ENCODE measurements around the gene TMEM44.
"Not testable (repeated sequence)": the region's sequence is repeated elsewhere in the genome, so short reads cannot be mapped to it uniquely, and the experiment has no call there.

Gene TMEM44

DNA sequence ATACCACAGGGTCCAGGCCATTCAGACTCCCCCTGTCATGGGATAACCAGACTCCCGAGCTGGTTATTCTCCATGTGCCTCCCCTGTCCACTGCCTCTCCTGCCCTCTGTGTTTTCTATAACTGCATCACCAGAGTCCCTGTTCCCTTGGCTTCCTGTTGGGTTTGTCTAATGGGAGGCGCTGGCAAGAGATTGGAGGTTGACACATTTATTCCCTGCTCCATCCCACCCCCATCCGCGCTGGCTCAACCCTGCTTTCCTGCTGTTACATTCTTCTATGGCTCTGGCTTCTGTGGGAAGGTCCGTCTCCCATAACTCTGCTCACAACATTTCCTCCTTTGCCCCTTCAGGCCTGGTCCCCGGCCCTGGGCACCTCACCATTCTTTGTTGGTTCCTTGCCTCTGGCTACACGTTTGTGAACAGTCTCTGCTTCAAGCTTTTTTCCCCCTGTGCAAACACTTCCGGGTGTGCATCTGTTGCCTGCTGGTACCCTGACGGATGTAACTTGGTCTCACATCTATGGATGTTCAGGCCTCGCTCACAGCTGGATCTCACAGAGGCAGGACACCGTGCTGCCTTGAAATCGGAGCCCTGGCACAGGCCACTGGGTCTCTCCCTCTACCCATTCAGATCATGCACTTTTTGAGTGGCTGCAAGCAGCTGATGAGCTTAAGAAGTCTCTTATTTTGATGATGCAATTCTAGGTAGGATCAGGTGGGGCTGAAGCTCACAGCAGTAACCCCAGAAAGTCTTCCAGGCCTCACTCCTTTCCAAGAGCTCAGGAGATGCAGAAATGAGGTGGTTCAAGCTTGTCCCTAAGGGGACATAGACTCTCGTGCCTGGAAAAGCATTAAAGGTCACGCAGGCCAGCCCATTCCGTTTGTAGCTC lies 77.8 kb downstream of the TMEM44 start:
- no peak for DNase-seq (ENCODE audit: low read depth)

DNA sequence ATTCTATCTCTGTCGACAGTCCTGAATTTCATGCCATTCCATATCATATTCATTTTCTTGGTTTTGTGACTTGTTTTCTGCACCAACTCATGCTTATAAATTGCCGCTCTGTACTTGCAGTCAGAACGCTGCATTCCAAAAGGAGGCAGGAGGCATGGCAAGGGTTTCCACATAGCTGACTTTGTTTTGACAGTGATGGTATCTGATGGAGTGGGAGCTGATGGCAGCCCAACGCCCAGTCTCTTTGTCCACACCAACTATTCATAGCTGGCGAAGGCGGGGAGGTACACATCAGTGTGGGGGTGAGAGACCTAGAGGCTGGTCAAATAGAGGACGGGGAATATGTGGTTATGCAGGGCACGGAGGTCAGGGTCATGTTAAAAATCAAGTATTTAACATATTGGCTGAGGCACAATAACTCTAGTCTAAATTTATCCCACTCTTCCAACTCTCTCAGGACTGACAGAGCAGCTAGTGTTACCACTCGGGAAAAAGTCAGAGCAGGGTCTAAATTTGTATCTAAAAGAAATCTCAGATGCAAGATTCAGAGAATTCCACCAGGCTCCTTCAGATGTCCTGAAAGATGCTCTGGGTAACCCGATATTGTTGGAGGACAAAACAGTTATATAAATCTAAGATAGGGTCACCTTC lies 78.6 kb downstream of the TMEM44 start:
- DNase-seq (ENCODE audit: low read depth), result no peak

DNA sequence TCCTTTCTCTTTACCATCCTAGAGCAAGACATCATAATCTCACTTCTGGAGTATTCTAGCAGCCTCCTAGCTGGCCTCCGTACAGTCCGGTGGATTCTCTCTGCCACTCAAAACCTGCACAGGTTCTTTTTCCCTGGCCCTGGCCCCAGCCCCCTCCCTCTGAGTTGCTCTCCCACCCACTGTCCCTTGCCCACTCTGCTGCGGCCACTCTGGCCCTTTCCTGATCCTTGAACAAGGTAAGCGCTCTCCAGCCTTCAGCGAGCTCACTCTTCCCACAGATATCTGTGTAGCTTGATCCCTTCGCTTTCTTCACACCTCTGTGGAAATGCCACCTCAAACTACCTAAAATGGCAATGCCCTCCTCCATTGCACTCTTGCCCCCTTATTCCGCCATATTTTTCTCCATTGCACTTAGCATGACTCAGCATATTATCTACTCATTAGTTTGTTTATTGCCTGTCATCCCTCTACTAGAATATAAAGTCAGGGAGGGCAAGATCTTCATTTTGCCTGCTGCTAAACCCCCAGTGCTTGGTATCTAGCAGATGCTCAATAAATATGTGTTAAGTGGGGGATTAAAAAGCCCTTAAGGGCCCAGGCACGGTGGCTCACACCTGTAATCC lies 80.8 kb downstream of the TMEM44 start:
- no peak for DNase-seq (ENCODE audit: low read depth)

DNA sequence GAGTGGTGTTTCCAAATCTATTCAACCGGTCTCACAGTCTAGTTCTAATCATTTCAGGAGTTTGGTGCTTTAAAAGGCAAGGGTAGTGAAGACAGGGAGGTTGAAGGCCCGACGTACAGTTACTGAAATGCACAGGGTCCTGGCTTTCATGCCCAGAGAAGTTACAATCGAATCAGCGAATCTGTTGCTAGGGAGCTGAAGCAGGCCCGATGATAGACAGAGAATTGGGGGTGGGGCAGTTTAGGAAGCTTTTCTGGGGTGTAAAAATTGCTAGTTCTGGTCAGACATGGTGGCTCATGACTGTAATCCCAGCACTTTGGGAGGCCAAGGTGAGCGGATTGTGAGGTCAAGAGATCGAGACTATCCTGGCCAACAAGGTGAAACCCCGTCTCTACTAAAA lies 83.4 kb downstream of the TMEM44 start:
- DNase-seq (ENCODE audit: low read depth), result no peak

GRCh38 chr3:194548346-194549321 lies 84.6 kb downstream of the TMEM44 start:
- no peak for DNase-seq (ENCODE audit: low read depth)

GRCh38 chr3:194547042-194547441 lies 86.2 kb downstream of the TMEM44 start:
- no peak for DNase-seq (ENCODE audit: low read depth)

DNA sequence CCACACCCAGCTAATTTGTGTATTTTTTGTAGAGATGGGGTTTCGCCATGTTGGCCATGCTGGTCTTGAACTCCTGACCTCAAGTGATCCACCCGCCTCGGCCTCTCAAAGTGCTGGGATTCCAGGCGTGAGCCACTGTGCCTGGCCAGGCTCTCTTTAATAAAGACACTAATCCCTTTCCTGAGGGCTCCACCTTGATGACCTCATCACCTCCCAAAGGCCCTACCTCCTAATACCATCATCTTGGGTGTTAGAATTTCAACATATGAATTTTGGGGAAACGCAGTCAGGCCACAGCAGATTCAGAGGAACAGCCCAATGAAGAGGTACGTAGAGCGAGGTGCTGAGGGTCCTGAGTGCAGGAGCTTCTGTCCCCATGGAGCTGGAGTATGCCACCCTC lies 87.7 kb downstream of the TMEM44 start:
- not testable (repeated sequence) for DNase-seq (ENCODE audit: low read depth)

DNA sequence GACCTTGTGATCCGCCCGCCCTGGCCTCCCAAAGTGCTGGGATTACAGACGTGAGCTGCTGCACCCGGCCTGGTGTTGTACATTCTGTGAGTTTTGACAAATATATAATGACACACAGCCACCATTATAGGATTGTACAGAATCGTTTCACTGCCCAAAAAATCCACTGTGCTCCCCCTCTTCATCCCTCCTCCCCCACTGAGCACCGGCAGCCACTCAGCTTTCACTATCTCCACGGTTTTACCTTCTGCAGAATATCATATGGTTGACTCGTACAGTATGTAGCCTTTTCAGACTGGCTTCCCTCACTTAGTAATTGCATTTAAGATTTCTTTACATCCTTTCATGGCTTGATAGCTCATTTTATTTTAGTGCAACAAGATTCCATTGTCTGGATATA lies 89.7 kb downstream of the TMEM44 start:
- DNase-seq (ENCODE audit: low read depth), result no peak

DNA sequence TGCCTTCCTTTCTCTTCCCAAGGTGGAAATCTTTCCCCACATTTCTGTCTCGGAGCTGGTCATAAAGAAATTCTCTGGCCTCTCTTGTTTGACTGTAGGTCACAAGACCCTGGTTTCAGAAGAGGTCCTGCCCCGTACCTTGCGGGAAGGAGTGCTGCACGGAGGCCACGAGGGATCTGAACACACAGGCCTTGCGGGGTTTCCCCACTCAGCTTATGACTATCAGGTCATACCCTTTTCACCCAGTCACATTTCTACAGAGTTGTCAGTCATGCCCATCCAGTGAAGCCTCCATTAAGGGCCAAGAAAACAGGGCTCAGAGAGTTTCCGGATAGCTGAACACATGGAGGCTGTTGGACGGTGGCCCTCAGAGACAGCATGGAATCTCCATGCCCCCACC lies 91.7 kb downstream of the TMEM44 start:
- DNase-seq (ENCODE audit: low read depth), result no peak

DNA sequence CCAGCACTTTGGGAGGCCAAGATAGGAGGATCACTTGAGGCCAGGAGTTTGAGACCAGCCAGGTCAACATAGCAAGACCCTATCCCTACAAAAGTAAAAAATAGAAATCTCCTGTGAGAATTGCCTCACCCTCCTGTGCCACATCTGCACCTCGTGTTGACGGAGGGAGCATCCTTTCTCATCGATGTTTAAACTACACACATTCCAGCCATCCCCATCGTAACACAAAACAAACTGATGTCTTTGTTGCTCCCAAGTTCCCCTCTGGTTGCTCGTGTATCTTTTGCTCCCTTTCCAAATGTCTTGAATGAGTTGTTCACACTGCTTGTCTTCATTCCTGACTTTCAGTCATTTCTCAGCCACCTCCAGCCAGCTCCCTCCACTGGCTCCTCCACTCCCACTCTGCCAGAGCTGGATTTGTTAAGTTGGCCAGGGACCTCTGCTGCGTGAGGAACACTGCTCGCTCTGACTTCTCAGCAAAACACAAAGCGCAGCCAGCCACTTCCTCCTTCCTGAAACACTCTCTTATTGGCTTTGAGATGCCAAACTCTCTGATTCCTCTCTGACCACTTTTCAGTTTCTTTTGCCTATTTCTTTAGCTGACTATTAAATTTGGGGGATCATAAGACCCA lies 92.8 kb downstream of the TMEM44 start:
- no peak for DNase-seq (ENCODE audit: low read depth)

GRCh38 chr3:194539498-194539897 lies 93.7 kb downstream of the TMEM44 start:
- DNase-seq (ENCODE audit: low read depth), result no peak

- DNase-seq (ENCODE audit: low read depth), result no peak
Observed at GRCh38 chr3:194537732-194538247, 95.4 kb downstream of the TMEM44 start.

Measured in CMK (cell line).